HG02943 (cell line): Measurements from ENCODE around the gene TBC1D17.

Experiments
- ATAC-seq: cut with Tn5 transposase; IDR thresholded peaks from one replicate; pipeline ENCODE4 v1.9.1; 2021; ENCODE audit warnings: mild to moderate bottlenecking, low read depth, moderate library complexity; ENCODE audit not compliant: unreplicated experiment

TBC1D17 gene

DNA sequence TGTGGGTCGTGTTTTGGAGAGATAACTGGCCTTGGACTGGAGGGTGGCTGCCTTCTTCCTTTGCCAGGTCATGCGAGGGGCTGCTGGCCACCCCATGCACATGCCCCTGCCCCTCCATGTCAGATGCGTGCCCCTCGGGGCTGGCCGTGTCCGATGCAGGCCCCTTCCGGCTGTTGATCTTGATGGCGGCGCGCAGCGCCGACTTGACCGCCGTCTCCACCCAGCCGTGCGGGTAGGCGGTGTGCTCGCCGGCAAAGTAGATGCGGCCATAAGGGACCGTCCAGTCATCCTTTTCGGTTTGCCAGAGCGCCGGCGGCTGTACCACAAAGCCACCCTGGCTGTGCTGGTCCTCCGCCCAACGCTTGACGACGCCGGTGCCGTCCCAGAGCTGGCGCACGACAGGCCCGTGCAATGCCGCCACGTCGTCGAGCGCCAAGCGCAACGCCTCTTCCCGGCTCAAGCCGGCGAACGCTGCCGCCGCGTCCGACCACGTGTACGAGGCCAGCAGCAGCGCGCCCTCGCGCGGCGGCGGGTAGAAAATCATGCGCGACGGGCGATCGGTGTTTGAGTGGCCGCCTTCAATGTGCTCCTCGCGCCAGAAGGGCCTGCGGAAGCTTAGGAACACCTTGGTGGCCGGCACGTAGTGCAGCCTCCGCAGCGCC, 12.3 kb downstream of the TBC1D17 start:
- no peak for ATAC-seq

DNA sequence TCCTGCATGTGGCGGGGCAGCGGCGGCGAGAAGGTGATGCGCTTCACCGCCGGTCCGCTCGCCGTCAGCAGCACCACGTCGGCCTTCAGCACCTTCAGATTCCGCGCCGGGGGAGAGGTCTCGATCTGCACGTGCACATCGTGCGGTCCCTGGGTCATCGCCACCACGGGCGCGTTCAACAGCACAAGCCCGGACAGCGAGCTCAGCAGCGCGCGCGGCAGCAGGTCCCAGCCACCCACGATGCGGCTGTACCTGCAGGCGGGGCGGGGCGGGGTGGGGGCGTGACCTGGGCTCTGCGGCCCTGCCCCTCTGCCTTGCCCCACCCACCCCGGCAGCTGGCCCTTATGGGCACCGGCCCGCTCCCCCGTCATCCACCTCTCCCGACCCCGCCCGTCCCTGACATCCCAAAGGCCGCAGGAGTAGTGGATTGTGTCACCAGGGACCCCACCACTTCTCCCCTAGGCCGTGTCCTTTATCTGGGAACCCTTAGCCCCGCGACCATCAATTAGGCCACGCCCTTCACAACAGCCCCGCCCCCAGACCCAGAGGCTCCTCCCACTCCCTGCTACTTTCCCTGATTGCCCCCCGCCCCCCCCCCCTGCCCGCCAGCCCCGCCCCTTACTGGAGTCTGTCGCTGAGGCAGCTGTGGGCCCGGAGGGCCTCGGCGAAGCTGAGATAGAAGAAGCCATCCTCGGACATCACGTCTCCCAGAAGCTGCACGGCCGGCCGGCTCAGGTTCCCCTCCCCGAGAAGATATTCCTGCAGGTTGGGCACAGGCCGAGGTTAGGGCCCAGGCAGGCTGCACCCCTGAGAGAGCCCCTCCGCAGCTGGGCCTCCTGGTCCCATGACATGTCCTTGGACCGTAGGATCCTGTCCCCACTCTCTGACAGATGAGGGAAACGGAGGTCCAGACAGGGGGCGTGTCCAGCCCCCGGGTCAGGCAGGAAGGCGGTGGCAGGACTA, 13.1 kb downstream of the TBC1D17 start:
- ATAC-seq = no peak

GRCh38 chr19:49891393-49891792, 13.9 kb downstream of the TBC1D17 start:
- no peak for ATAC-seq

- no peak for ATAC-seq
Measured at GRCh38 chr19:49892716-49893115, 15.2 kb downstream of the TBC1D17 start.

GRCh38 chr19:49894011-49894664, 16.6 kb downstream of the TBC1D17 start:
- ATAC-seq = no peak

GRCh38 chr19:49894879-49895565, 17.5 kb downstream of the TBC1D17 start:
- no peak for ATAC-seq

GRCh38 chr19:49895566-49896297, 18.2 kb downstream of the TBC1D17 start:
- no peak for ATAC-seq

DNA sequence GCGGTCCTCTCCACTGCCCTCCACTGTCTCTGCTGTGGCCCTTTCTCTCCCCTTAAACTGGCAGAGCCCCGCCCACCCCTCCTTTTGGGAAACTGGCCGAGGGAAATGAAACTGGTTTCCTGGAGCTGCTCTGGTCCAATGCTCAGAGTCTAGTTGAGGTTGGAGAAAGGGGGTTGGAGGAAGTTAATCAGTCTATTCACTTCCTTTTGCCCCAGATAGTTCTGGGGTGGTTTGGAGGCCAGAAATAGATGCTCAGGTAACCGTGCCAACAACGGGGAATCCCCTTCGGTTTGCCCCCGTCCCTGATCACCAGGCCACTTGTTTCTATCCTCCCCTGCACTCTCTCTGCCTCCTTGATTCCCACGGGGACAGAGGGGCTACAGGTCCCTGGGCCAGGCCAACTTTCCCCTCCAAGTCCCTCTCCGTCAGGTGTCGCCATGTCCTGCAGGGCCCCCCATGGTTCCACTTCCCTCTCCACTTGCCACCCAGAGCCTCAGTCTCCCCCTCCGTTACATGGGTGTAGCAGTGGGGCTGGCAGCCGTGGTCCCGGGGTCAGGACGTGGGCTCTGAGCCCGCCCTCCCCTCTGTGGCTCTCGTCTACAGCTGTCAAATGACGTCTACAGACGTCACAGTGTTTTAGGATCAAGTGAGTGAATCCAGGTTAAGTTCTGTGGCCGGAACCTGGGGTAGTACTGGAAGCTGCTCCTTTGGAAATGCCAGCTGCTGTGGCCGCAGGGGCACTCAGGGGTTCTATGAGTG, 19.5 kb downstream of the TBC1D17 start, which contains the start of gene IL4I1:
Gene IL4I1, minus strand, starts transcription at position 25 of the 759 bp plus-strand sequence. CDS start 727 bp downstream, outside the sequence.
- ATAC-seq = peak; percentile 56

GRCh38 chr19:49904136-49904535, 26.6 kb downstream of the TBC1D17 start:
- no peak for ATAC-seq

DNA sequence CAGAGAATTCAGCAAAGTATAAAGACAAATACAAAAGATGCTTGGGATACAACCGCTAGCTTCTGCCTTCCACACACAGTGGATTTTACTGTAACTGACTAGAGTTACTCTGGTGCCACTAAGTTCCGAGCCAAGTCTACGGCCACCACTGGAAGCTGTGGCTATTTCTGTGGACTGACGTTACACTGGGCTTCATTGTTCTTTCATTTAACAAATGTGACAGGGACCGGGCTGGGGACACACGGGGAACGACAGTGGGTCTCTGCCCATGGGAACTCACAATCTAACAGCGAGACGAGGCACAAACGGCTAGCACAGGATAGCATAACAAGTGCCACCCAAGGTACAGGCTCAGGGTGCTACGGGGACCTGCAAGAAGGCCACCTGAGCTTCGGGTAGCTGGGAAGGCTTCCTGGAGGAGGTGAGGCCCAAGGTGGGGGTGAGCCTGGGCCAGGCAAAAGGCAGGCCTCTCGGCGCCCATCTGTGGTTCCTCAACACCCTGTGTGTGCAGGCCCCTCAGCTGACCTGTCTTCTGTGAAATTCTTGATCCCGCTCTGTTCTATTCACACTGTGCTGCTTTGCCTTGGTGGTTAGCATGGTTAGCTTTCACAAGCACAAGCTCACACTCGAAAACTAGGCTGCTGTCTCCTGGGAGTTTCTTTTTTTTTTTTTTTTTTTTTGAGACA, 29.5 kb downstream of the TBC1D17 start:
- ATAC-seq = no peak

DNA sequence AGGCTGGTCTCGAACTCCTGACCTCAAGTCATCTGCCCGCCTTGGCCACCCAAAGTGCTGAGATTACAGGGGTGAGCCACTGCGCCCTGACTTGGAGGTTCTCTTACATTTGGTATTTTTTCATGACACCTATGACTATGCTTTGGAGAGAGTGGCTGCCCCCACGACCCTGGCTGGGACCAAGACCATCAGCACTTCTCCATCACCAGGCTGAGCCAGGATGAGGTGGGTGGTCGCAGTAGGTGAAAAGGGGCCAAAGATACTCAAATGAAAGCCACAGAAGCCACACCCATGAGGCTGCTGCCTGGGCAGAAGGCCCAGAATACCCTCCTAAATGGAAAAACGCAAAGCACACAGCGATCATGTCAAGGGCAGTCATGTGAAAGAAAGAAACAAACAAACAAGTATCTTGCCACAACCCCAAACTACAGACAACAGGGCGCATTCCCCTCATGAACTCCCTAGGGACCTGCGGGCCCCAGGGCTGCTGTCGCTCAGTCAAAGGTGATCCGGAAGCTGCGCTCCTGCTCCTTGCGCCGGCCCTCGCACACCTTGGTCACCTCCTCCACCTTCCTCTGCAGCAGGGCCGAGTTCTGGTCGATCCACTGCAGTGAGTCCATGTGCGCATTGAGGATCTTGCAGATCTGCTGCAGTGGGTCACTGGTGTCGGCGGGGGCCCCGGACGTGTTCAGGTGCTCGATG, 30.4 kb downstream of the TBC1D17 start:
- no peak for ATAC-seq

DNA sequence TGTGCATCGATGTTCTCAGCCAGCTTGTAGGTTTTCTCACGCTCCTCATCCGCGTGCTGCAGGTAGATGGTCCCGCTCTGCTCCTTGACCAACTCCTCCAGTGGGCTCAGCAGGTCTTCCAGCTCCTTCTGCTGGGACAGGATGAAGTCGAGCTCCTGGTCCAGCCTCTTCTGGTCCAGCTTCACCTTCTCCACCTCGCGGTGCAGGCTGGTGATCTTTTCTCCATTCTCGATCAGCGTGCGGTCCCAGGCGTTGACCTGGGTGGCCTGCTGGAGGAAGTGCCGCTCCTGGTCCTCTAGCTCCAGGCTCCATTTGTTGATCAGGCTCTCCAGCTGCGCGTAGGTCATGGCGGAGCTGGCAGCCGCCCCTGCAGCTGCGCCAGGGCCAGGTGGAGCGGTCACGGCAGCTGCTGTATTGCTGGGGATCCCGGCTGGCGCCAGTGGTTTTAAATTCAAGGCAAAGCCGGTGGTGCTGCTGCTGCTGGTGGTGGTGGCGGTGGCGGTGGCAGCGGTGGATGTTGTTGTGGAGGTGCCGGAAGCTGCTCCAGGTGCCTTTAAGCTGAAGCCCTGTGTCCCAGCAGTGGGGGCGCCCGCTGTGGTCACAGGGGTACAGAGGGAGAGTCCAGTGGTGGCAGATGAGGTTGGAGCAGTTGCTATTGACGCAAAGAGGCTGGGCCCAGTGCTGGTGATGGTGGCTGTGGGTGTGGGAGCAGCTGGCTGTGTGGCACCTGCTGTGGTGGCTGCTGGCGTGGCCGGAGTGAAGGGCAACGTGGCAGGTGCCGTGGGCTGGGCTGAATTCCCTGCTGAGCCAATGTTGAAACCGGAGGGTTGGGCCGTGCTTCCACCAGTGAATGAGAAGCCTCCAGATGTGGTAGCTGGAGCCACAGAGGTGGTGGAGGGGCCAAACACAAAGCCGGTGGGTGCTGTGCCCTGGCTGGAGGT, 31.2 kb downstream of the TBC1D17 start:
- ATAC-seq = no peak

DNA sequence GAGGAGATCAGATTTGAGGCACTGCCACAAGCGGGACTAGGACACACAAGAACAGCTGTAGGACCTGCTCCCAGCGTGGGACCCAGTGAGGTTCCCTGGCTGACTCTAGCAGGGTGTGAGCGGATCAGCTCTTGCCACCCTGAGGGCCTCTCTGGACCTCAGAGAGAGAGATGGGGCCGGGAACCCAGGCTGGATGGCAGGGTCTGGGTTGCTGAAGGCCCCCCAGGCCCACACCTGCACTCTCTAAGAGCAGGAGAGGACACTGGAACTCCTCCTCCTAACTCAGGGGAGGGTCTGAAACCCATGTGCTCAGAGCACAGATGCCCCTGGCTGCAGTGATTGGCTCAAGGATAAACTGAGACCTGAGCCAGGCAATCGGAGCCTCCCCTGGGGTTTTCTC, 32.7 kb downstream of the TBC1D17 start:
- ATAC-seq = no peak

DNA sequence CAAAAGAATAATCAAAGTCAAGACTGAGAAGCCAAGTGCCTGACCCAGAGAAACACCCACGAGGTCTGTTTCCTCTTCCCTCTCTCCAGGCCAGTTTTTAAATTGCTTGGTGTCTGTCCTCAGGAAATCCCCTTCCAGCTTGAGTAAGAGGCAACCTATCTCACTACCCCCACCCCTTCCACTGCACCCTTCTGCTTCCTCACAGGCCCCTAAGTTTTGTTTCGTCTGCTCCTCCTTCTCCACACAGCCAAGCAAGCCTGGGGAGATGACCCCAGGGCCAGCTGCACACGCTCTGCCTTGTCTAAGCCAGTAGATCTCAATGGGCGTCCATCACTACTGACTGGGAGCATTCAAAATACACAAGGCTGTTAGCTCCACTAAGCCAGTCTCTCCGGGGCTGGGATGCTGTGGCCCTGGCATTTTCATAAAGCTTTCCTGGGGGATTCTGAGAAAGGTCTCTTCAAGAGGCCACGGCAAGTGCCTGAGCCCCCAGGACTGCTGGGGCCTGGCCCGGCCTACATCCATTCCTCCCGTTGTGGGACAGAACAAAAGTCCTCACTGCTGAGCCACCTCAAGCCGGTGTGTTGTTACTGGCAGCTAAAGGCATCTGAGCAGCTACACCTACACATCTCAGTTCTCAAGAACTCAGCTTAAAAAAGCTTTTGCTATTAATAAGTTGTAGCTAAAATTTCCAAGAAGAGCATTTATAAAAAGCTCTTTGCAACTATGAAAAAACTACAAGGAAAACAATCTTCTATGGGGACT, 34.1 kb downstream of the TBC1D17 start:
- no peak for ATAC-seq

DNA sequence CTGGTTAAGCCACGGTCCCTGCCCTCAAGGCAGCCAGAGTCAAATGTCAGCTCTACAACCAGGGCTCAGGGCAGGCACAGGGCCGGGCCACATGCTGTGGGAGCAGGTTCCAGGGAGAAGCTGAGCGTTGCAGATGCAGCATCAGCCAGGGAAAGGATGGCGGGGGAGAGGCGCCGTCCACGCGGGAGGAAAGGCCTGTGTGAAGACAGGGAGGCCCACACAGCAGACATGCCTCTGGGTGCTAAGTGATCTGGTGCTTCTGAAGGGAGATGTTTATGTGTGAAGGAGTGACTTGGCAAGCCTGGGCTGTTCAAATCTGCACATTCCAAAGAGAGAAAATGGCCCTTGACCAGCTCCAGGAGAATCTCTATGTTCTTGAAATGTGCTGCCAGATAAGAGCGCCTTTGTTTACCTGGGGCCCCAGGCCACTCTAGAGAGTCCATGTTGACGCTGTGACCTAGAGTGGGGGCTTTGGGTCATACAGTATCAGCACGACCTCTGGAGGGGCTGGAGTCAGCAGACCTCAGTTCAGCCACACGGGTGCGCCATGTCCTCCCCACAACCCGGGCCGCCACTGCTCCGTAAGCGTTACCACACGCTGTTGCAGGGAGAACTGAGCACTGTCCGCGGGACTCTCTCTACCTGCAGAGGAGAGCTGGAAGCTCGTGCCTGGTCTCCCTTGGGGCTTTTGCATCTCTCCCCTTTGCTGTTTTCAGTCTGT, 35.6 kb downstream of the TBC1D17 start:
- no peak for ATAC-seq

DNA sequence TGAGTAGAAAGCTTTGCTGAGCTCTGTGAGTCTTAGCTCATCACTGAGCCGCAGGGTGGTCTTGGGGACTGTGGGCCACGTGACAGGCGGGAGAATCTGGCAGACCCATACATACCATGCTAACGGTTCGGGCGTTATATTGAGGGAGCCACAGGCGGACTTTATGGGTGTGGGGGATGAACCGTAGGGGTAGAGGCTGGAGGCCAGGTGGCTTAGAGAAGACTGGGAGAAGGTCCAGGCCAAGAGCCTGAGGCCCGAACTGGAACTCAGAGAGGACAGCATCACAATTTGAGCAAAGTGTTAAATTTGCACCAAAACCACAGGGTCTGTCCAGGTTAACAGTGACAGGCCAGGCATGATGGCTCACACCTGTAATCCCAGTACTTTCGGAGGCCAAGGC, 36.2 kb downstream of the TBC1D17 start:
- ATAC-seq = no peak
